HFFc6 (cell line): ENCODE data around the gene SLC22A3. TPM values are rescaled to one million over a fixed set of nuclear protein-coding genes. Genes with fewer than 3 reads are reported as not detected.

Experiments used
- DNase-seq: peaks from one replicate; pipeline ENCODE4 v3.0.0-alpha.2; 2018
- H3K27ac Mint-ChIP-seq: 2 replicates; pipeline ENCODE4 v1.8.0; 2020; ENCODE audit warnings: mild to moderate bottlenecking, mixed read lengths
- H3K27me3 Mint-ChIP-seq: 2 replicates; pipeline ENCODE4 v1.8.0; 2021; ENCODE audit warnings: mild to moderate bottlenecking, moderate library complexity, mixed read lengths; ENCODE audit not compliant: insufficient read depth
- H3K36me3 Mint-ChIP-seq: 2 replicates; pipeline ENCODE4 v1.8.0; 2021; ENCODE audit warnings: low read depth, mixed read lengths
- H3K4me1 Mint-ChIP-seq: 2 replicates; pipeline ENCODE4 v1.8.0; 2020; ENCODE audit warnings: low read depth, mixed read lengths
- H3K4me3 Mint-ChIP-seq: 2 replicates; pipeline ENCODE4 v1.8.0; 2020; ENCODE audit warnings: mild to moderate bottlenecking, moderate library complexity, mixed read lengths
- H3K9me3 Mint-ChIP-seq: 2 replicates; pipeline ENCODE4 v1.8.0; 2020; ENCODE audit warnings: mild to moderate bottlenecking, mixed read lengths
- total RNA-seq, 6 experiments: library from RNA; stranded (reverse); fragmentation: NEBNext Ultra II Directional; extraction: Animal tissue kit (Norgen Biotek cat#: 25700); gene quantifications; 2 replicates in 1 of 6; 3 replicates in 5 of 6; pipeline ENCODE4 v1.2.3, GENCODE V29; 2021
- TF ChIP-seq, protein P1 (sequence below): fragments of 200-600 bp; sonication (generic); IDR thresholded peaks from 2 replicates; pipeline ENCODE4 v1.5.0; 2021; ENCODE audit warnings: antibody characterized with exemption, mild to moderate bottlenecking

The SLC22A3 gene
- total RNA-seq, 6 experiments from 2014 or later: not detected

GRCh38 chr6:160374836-160375560, 26.8 kb downstream of the SLC22A3 start:
- Mint-ChIP-seq H3K36me3 (no peaks in the 10 kb centered on the region), H3K9me3 (peaks cover 49% of the 10 kb centered on the region), H3K4me1 (no peaks in the 10 kb centered on the region), H3K27ac (no peak overlapping the region), H3K4me3 (no peak overlapping the region), H3K27me3 (no peaks in the 10 kb centered on the region; the same call in 1 of the 2 replicates)
- DNase-seq: no peak
- TF ChIP-seq, protein P1, sequence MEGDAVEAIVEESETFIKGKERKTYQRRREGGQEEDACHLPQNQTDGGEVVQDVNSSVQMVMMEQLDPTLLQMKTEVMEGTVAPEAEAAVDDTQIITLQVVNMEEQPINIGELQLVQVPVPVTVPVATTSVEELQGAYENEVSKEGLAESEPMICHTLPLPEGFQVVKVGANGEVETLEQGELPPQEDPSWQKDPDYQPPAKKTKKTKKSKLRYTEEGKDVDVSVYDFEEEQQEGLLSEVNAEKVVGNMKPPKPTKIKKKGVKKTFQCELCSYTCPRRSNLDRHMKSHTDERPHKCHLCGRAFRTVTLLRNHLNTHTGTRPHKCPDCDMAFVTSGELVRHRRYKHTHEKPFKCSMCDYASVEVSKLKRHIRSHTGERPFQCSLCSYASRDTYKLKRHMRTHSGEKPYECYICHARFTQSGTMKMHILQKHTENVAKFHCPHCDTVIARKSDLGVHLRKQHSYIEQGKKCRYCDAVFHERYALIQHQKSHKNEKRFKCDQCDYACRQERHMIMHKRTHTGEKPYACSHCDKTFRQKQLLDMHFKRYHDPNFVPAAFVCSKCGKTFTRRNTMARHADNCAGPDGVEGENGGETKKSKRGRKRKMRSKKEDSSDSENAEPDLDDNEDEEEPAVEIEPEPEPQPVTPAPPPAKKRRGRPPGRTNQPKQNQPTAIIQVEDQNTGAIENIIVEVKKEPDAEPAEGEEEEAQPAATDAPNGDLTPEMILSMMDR: no peak

- Mint-ChIP-seq H3K4me1 (no peaks in the 10 kb centered on the region), H3K4me3 (no peak overlapping the region), H3K36me3 (no peaks in the 10 kb centered on the region), H3K9me3 (peaks cover 49% of the 10 kb centered on the region), H3K27me3 (no peaks in the 10 kb centered on the region; the same call in 1 of the 2 replicates), H3K27ac (no peak overlapping the region)
- TF ChIP-seq, protein P1: no peak
- no peak for DNase-seq
These were observed 27.4 kb downstream of the SLC22A3 start for GRCh38 chr6:160375561-160375949.

GRCh38 chr6:160376445-160376844, 28.3 kb downstream of the SLC22A3 start:
- Mint-ChIP-seq H3K27ac (no peak overlapping the region), H3K36me3 (no peaks in the 10 kb centered on the region), H3K4me1 (no peaks in the 10 kb centered on the region), H3K9me3 (peaks cover 41% of the 10 kb centered on the region), H3K4me3 (no peak overlapping the region), H3K27me3 (no peaks in the 10 kb centered on the region; the same call in 1 of the 2 replicates)
- DNase-seq: no peak
- TF ChIP-seq, protein P1: no peak

- Mint-ChIP-seq H3K27me3 (no peaks in the 10 kb centered on the region; the same call in 1 of the 2 replicates), H3K27ac (no peak overlapping the region), H3K36me3 (no peaks in the 10 kb centered on the region), H3K9me3 (peaks cover 26% of the 10 kb centered on the region), H3K4me1 (no peaks in the 10 kb centered on the region), H3K4me3 (no peak overlapping the region)
- TF ChIP-seq, protein P1: no peak
- DNase-seq: no peak
These were observed 30.0 kb downstream of the SLC22A3 start for GRCh38 chr6:160378218-160378617.

- no peak overlapping the region for H3K27ac Mint-ChIP-seq
- TF ChIP-seq, protein P1: no peak
- no peak overlapping the region for H3K4me3 Mint-ChIP-seq
- peaks cover 22% of the 10 kb centered on the region for H3K9me3 Mint-ChIP-seq
- no peaks in the 10 kb centered on the region for H3K36me3 Mint-ChIP-seq
- no peaks in the 10 kb centered on the region for H3K27me3 Mint-ChIP-seq
- H3K4me1 Mint-ChIP-seq: no peaks in the 10 kb centered on the region
- no peak for DNase-seq
These were observed 30.7 kb downstream of the SLC22A3 start for GRCh38 chr6:160378882-160379281.
